ENCODE measurements around the gene NTMT1.

NTMT1 gene

DNA sequence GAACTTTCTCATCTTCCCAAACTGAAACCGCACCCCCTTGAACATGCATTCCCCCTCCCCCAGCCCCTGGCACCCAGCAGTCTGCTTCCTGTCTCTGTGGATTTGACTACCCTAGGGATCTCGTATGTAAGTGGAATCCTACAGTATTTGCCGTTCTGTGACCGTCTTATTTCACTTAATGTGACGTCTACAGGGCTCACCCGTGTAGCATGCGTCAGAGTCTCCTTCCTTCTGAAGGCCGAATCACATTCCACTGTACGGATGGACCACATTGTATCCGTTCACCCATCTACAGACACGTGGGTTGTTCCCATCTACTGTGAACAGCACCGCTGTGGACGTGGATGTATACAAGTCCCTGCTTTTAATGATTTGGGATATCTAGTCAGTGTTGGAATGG, 44.0 kb downstream of the NTMT1 start:
- TF ChIP-seq, protein P1, sequence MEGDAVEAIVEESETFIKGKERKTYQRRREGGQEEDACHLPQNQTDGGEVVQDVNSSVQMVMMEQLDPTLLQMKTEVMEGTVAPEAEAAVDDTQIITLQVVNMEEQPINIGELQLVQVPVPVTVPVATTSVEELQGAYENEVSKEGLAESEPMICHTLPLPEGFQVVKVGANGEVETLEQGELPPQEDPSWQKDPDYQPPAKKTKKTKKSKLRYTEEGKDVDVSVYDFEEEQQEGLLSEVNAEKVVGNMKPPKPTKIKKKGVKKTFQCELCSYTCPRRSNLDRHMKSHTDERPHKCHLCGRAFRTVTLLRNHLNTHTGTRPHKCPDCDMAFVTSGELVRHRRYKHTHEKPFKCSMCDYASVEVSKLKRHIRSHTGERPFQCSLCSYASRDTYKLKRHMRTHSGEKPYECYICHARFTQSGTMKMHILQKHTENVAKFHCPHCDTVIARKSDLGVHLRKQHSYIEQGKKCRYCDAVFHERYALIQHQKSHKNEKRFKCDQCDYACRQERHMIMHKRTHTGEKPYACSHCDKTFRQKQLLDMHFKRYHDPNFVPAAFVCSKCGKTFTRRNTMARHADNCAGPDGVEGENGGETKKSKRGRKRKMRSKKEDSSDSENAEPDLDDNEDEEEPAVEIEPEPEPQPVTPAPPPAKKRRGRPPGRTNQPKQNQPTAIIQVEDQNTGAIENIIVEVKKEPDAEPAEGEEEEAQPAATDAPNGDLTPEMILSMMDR (IDR thresholded peaks at IDR 0.05): no peak

DNA sequence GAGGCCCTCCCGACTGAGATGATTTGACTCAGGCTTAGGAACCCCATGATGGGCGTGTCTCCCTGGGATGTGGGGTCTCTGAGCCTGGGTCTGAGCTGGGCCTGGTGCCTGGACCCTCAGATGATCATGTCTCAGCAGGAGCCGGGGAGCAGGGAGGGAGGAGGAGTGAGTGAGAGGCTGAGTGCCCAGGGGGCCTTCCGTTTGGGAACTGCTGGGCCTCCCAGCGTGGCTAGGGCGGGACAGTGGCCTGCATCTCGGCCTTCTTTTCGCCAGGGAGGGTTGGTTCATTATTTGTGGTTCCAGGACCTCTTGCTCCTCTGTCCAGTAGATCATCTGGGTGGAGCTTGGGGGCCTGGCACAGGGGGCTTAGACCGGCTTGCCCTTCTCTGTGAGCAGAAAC, 45.1 kb downstream of the NTMT1 start:
- TF ChIP-seq, protein P1 (IDR thresholded peaks at IDR 0.05): no peak

DNA sequence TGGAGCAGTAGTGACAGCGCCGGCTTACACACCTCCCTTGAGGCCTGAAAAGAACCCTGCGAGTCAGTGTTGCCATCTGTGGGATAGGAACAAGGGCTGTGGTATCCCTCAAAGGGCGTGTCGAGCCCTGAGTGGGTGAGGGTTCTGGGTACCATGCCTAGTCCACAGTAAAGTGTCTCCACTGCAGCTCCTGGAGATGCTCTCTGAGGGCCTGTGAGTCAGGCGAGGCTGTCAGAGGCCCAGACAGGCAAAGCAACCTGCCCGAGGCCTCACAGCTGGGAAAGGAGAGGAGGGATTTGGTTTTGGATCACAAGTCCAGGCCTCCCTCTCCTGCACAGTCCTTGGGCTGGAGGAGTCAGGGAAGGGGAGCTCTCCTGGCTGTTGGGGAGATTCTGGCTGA, 45.6 kb downstream of the NTMT1 start:
- TF ChIP-seq, protein P1 (IDR thresholded peaks at IDR 0.05): no peak

DNA sequence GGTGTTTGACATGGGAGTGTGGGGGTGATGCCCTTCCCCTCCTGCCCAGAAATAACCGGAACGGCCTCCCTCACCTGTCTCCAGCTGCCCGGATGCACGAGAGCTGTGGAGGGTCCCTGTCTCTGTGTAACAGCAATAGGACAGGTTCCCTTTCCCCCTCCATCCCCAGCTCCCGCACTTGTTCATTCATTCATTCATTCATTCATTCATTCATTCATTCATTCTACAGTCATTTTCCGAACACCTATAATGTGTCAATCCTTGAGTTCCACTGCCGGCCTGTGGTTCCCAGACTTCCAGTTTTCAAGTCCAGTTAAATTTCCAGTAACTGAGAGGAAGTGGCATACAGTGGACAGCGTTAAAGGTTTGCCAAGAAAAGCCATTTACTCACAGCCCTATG, 46.7 kb downstream of the NTMT1 start:
- TF ChIP-seq, protein P1 (IDR thresholded peaks at IDR 0.05): no peak

DNA sequence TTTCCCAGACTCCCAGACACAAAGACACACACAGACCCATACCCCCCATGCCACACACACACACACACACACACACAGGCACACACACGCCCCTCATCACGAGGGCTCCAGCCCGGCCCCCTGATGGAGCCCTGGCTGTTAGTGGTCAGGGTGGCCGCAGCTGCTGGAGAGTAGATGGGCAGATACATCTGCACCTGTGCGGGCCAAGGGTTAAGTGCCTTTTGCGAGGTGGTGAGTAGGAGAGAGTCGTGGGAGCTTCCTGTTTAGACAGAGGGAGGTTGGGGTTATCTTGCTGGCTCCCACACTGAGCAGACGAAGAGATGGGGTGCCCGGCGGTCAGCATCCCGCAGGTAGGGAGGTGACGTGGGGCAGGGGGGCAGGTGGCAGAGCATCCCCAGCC, 47.6 kb downstream of the NTMT1 start:
- TF ChIP-seq, protein P1 (IDR thresholded peaks at IDR 0.05): no peak

DNA sequence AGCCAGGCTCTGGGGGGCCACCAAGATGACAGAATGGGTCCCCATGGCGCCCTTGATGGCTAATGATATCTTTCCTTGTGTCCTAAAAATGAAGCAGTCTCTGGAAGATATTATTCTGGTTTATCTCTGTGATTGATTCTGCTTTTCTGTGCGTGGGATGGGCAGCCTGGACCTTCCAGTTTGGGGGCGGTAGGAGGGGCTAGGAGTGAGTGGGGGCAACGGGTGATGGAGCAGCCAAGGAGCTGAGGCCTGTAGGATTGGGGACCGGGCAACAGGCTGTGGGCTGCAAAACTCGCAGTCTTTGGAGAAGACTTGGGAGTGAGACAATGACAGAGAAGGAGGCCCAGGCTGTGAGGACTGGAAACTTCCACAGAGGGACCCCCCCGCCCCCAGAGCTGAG, 48.3 kb downstream of the NTMT1 start:
- TF ChIP-seq, protein P1 (IDR thresholded peaks at IDR 0.05): no peak

DNA sequence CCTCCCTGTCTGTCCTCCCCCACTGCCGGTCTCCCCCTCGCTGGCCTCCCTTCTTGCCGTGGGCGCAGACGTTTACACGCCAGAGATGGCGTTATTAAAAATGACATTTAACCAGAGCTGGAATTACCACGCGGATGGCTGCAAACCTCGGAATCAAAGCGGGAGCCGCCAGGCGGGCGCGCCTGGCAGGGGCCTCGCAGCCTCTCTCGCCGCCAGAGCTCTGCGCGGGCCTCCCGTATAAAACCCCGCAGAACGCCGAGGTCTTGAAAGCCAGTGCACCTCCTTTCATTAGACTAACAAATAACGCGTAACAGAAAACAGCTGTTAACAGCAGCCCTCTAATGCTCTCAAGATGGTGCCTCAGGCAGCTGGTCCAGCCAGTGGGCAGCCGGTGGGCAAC, 49.7 kb downstream of the NTMT1 start:
- TF ChIP-seq, protein P1 (IDR thresholded peaks at IDR 0.05): no peak

DNA sequence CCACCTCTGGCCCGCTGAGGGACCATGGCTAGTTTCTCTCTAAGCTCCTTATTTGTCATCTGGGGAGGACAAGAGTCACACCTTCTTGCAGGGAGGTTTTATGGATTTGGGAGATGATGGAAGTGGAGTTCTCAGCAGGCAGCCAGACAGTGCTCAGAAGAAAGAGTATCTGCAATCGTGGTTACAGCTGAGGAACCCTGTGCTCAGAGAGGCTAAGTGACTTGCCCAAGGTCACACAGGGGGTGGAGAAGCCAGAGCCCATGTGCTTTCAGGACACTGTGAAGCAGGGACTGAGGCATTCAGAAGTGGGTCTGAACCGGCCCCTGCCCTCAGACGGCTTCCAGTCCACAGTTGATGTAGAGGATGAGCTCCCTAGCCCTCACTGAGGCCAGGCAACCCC, 50.3 kb downstream of the NTMT1 start:
- TF ChIP-seq, protein P1 (IDR thresholded peaks at IDR 0.05): no peak

Measured in LNCAP (cell line).